ENCODE results near the gene SLC34A3.

SLC34A3 gene

GRCh38 chr9:137275588-137276472 lies 45.1 kb downstream of the SLC34A3 start:
- no peak for DNase-seq

DNA sequence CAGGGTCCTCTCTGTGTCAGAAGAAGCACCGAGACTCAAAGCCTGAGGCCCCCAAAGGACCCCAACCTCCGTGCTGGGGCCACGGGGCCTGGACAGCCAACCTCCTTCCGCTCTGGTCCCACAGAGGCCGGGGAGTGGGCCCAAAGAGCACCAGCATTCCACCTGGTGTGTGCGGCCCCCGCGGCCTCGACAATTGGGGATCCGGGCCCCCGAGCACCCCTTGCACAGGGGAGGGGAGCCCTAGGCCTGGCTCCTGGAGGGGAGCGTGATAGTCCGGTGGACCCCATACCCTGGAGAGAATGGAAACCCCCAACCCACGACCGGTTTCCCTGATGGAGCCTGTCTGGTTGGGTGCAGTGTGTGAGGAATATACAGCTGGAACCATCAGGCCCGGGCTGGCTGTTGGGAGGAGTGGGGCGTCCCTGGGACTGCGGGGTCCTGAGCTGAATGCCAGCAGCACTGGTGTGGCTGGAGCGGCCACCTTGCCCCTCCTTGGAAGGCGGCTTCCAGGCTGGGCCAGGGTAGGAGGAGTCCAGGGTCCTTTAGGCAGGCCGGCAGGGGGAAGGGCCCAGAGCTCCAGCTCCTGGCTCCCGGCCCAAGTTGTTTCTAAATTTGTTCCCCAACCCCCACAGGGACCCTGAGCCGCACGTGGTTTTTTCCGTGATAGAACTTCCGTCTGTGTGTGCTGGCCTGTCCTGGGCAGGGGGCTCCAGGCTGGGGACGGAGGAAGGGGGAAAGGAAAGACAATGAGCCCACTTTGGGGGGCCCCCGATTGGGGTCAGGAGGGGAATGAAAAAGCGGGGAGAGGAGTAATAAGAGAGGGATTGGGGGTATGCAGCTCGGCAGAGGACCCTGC lies 46.0 kb downstream of the SLC34A3 start:
- no peak for DNase-seq

GRCh38 chr9:137277329-137278041 lies 46.8 kb downstream of the SLC34A3 start, which contains the start of gene TOR4A:
Gene TOR4A, plus strand, starts transcription at chr9:137277726. Its CDS starts 964 bp downstream, at chr9:137278690.
- DNase-seq = peak in 8 of 56 donors; percentile 22 to 49 (median 38)

DNA sequence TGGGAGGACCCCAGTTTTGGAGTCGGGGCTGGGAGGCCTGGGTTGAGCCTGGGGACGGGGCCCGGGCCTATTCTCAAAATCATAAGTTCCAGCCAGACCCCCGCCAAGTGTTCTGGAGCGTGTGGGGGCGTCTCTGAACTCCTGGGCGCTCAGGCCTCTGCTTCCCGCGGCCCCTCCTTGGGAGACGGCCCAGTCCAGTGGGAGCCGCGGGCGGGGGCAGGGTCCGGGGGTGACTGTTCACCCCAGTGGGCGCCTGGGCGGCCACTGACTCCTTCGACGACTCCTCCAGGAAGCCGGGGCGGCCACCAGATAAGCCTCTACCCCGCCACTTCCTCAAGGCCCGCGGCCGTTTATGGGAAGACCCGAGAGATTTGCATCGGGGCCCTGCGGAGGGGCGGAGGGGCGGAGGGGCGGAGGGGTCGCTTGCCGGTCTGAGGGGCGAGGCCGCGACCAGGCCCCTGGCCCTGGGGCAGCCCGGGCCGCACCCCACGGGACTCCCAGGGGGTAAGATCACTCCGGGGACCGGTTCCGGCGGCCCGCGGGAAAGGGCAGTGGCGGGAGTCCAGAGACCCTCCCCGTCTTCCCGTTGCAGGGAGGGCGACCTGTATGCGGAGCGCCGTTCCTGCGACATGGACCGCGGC lies 47.5 kb downstream of the SLC34A3 start:
- no peak for DNase-seq

DNA sequence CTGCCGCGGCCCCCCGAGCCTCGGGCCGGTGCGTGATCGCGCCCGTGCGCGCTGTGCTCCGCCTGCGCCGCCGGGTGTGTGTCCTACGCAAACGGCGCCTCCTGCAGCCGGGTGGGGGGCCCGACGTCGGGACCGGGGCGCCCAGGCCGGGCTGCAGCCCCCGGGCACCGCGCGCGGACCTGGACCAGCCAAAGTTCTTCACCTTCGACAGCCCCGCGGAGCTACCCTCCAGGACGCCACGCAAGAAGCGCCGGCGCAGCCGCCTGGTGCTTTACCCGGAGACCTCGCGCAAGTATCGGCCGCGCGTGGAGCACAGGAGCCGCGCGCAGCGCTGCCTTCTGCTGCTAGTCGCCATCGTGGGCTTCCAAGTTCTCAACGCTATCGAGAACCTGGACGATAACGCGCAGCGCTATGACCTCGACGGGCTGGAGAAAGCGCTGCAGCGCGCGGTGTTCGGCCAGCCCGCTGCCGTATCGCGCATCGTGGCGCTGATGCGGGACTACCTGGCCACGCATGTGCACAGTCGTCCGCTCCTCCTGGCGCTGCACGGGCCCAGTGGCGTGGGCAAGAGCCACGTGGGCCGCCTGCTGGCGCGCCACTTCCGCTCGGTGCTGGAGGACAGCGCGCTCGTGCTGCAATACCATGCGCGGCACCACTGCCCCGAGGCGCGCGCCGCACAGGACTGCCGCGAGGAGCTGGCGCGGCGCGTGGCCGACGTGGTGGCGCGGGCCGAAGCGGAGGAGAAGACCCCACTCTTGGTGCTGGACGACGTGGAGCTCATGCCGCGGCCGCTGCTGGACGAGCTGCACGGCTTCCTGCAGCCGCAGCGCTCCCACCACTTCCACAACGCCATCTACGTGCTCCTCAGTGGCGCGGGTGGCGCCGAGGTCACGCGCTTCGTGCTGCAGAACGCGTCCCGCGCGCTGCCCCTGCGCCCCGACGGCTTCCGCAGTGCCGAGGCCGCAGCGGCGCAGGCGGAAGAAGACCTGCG lies 48.3 kb downstream of the SLC34A3 start:
- DNase-seq = no peak

- DNase-seq = no peak
Measured at GRCh38 chr9:137279741-137280473, 49.2 kb downstream of the SLC34A3 start.

DNA sequence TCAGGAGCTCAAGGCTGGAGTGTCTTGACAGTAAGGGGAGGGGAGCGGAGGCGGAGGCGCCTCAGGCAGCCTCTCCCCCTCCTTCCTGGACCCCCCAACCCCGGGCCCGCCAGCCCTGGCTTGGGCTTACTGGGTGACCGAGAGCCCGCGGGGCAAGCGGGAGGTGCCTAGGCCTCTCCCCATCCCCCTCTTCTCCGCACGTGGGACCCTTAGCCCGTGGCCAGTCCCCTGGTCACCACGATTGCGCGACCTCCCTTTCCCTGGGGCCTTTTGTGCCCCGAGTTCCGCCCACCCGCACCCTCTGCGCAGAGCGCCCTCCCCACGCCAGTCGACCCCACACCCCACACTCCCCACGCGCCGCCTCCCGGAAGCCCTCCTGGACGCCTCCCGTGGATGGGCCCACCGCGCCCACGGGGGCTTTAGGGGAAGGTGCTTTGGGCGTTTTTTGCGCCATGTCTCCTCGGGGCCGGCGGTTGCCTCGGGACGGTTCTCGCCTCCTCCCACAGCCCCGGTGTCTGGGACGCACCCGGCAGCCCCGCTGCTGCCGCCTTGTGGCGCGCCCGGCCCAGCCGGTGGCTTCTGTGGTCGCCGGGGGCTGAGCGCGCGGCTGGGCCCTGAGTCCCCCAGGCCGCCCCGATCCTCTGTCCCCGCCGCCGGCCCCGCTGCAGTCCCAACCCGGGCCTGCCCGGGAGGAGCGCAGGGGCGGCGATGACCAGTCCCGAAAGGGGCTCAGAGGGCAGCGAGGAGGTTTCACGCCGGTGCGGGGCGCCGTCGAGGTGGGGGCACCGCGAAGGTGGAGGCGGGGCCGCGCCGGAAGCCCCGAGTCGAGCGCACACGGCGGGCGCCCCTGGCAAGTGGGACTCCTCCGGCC lies 50.0 kb downstream of the SLC34A3 start:
- DNase-seq = no peak

- DNase-seq = no peak
Measured at GRCh38 chr9:137281345-137282116, 50.8 kb downstream of the SLC34A3 start.
